Naive thymus-derived CD4-positive, alpha-beta T cell (primary cell): ENCODE data around the gene SCN2B. TPM values are rescaled to one million over a fixed set of nuclear protein-coding genes. Genes with fewer than 3 reads are reported as not detected.
"Not testable (repeated sequence)": the region's sequence is repeated elsewhere in the genome, so short reads cannot be mapped to it uniquely, and the experiment has no call there.

Source experiments
- ATAC-seq: fragments of 150-1000 bp; cut with Tn5 transposase; 2 replicates; pipeline ENCODE4 v1.10.0; 2021; ENCODE audit warnings: mild to moderate bottlenecking, moderate library complexity
- CTCF ChIA-PET: fragments of 350-600 bp; sonication (Branson Sonifier 250); formaldehyde crosslinking; loops from one replicate; lab custom pipeline; 2021; ENCODE audit warnings: antibody characterized with exemption; lab: Charles Lee
- POLR2A ChIA-PET: fragments of 350-600 bp; sonication (Branson Sonifier 250); formaldehyde crosslinking; loops from one replicate; lab custom pipeline; 2021; ENCODE audit warnings: antibody characterized with exemption, inconsistent platforms; lab: Charles Lee
- DNase-seq, 9 donors: peaks; one replicate each; pipeline versions ENCODE4 v3.0.0 to v3.0.0-alpha.2; 2020 to 2022; ENCODE audit warnings: mixed read lengths in 1 of 9
- H3K27ac ChIP-seq: one replicate; pipeline ENCODE4 v1.7.0; 2013; ENCODE audit warnings: mild to moderate bottlenecking, low read depth, low read length, moderate library complexity
- H3K27me3 ChIP-seq, 2 donors: one replicate each; pipeline ENCODE4 v1.7.0; 2013; ENCODE audit warnings: low read length in 2 of 2, mild to moderate bottlenecking in 2 of 2, moderate library complexity in 2 of 2; ENCODE audit not compliant: control insufficient read depth in 2 of 2, insufficient read depth in 2 of 2
- H3K36me3 ChIP-seq, 3 experiments: 1 replicate in 2 of 3; 2 replicates in 1 of 3; pipeline ENCODE4 v1.7.0; 2013; ENCODE audit warnings: low read length in 3 of 3, mild to moderate bottlenecking in 3 of 3, moderate library complexity in 1 of 3; ENCODE audit not compliant: insufficient read depth in 3 of 3, control insufficient read depth in 2 of 3
- H3K4me1 ChIP-seq, 2 donors: one replicate each; pipeline ENCODE4 v1.7.0; 2013; ENCODE audit warnings: low read length in 2 of 2, mild to moderate bottlenecking in 2 of 2, moderate library complexity in 1 of 2; ENCODE audit not compliant: control insufficient read depth in 2 of 2, insufficient read depth in 2 of 2
- H3K4me3 ChIP-seq: 2 replicates; pipeline ENCODE4 v1.7.0; 2013; ENCODE audit warnings: mild to moderate bottlenecking, low read length
- H3K9me3 ChIP-seq, 3 experiments: 1 replicate in 2 of 3; 2 replicates in 1 of 3; pipeline ENCODE4 v1.7.0; 2013; ENCODE audit warnings: low read length in 3 of 3; ENCODE audit not compliant: control insufficient read depth in 2 of 3
- H3K27ac Mint-ChIP-seq, 9 donors: one replicate each; pipeline ENCODE4 v1.8.0; 2020 to 2022; ENCODE audit warnings: mixed read lengths in 9 of 9, mild to moderate bottlenecking in 8 of 9, moderate library complexity in 5 of 9, inconsistent platforms in 2 of 9
- H3K27me3 Mint-ChIP-seq, 5 donors: one replicate each; pipeline ENCODE4 v1.8.0; 2021 to 2022; ENCODE audit warnings: mixed read lengths in 5 of 5, mild to moderate bottlenecking in 1 of 5
- H3K36me3 Mint-ChIP-seq, 5 donors: one replicate each; pipeline ENCODE4 v1.8.0; 2020 to 2022; ENCODE audit warnings: mixed read lengths in 5 of 5, mild to moderate bottlenecking in 3 of 5, inconsistent platforms in 1 of 5
- H3K4me1 Mint-ChIP-seq, 7 donors: one replicate each; pipeline ENCODE4 v1.8.0; 2020 to 2022; ENCODE audit warnings: mixed read lengths in 7 of 7, mild to moderate bottlenecking in 3 of 7, inconsistent platforms in 1 of 7
- H3K4me3 Mint-ChIP-seq, 10 donors: one replicate each; pipeline ENCODE4 v1.8.0; 2020 to 2022; ENCODE audit warnings: mild to moderate bottlenecking in 10 of 10, mixed read lengths in 10 of 10, moderate library complexity in 6 of 10, inconsistent platforms in 2 of 10
- H3K9me3 Mint-ChIP-seq, 11 donors: one replicate each; pipeline ENCODE4 v1.8.0; 2020 to 2022; ENCODE audit warnings: mixed read lengths in 11 of 11, mild to moderate bottlenecking in 4 of 11, inconsistent platforms in 1 of 11, moderate library complexity in 1 of 11
- intact Hi-C, 2 donors: fragments of 100-400 bp; cut with micrococcal nuclease; formaldehyde crosslinking; loops; one replicate each; pipeline ENCODE4 v1.15.1; 2023
- polyA plus RNA-seq, 2 donors: library from polyadenylated mRNA; unstranded; fragments of 300-500 nt; fragmentation: Illumina TruSeq; gene quantifications; one replicate each; pipeline ENCODE4 v1.2.3, GENCODE V29; 2021
- total RNA-seq, 6 experiments: library from RNA in 5 of 6; stranded (reverse) in 5 of 6; gene quantifications; 1 replicate in 5 of 6; 2 replicates in 1 of 6; pipeline ENCODE4 v1.2.3 and lab custom pipeline; 2021 to 2026

Gene SCN2B
- total and polyA plus RNA-seq, 7 experiments from 2014 or later: not detected

DNA sequence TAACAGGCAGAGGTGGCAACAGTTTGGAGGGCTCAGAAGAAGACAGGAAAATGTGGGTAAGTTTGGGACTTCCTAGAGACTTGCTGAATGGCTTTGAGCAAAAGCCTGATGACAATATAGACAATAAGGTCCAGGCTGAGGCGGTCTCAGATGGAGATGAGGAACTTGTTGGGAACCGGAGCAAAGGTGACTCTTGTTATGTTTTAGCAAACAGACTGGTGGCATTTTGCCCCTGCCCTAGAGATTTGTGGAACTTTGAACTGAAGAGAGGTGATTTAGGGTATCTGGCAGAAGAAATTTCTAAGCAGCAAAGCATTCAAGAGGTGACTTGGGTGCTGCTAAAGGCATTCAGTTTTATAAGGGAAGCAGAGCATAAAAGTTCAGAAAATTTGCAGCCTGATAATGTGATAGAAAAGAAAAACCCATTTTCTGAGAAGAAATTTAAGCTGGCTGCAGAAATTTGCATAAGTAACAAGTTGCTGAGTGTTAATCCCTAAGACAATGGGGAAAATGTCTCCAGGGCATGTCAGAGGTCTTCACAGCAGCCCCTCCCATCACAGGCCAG, 14.6 kb upstream of the SCN2B start:
- ATAC-seq, H3K4me3 Mint-ChIP-seq, H3K4me3 ChIP-seq, H3K27ac Mint-ChIP-seq, DNase-seq, H3K9me3 ChIP-seq, H3K4me1 ChIP-seq, H3K27ac ChIP-seq, intact Hi-C loops, H3K4me1 Mint-ChIP-seq, H3K27me3 ChIP-seq, POLR2A ChIA-PET, CTCF ChIA-PET: not testable (repeated sequence)
- H3K9me3 Mint-ChIP-seq: peaks cover 0 to 21% (median 6%) of the 10 kb centered on the region in 11 donors
- H3K36me3 ChIP-seq: peaks cover 0 to 28% (median 0%) of the 10 kb centered on the region in 3 experiments
- H3K27me3 Mint-ChIP-seq: peaks cover 0 to 35% (median 17%) of the 10 kb centered on the region in 5 donors
- H3K36me3 Mint-ChIP-seq: peaks cover 10 to 42% (median 33%) of the 10 kb centered on the region in 5 donors

DNA sequence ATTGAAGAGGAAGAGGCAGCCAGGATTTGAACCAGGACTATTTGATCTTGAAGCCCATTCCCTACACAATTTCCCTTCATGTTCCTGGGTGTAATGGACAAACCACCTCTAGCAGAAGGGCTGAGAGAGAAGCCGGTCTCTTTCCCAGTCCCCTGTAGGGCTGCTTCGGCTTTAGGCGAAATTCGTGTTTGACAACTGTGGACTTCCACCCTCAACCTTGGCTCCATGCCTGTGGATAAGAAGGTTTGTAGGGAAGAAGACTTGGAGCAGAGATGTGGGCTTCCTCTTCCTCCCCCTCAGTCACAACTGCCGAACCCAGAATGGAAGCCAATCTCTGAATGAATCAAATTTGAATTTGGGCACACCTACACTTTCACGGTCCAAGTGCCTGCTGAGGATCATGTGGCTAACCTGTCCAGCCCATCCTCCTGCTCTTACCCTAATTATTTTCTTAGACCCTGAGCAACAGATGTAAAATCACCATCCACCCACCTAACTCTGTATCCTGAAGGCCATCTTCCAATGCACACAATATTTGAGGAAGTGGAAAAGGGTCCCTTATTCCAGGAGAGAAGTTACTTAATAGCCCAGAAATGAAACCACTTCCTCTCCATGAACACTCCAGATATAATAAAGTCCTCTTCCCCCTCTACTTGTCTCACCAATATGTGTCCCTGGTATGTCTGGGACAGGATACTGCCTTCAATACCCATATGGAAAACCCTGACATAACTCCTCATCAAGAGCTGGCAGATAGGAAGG, 10.1 kb upstream of the SCN2B start:
- Histone ChIP-seq H3K9me3 (no peaks in the 10 kb centered on the region), H3K4me1 (no peaks in the 10 kb centered on the region), H3K4me3 (no peak overlapping the region), H3K36me3 (no peaks in the 10 kb centered on the region), H3K27ac (no peak overlapping the region), H3K27me3 (peaks cover 0 to 3% of the 10 kb centered on the region in 2 donors)
- no peak overlapping the region for H3K4me3 Mint-ChIP-seq
- no peak overlapping the region for H3K27ac Mint-ChIP-seq
- H3K9me3 Mint-ChIP-seq: peaks cover 0 to 17% (median 6%) of the 10 kb centered on the region in 11 donors
- H3K36me3 Mint-ChIP-seq: peaks cover 0 to 8% (median 7%) of the 10 kb centered on the region in 5 donors
- H3K27me3 Mint-ChIP-seq: peaks cover 12 to 43% (median 24%) of the 10 kb centered on the region in 5 donors
- intact Hi-C loops: no loop called here
- ChIA-PET CTCF (no interaction called here), POLR2A (interaction anchor here (0.9 kb wide), 1 partner anchor 18 kb away, joined by 3 read pairs; no protein-coding TSS in a partner anchor)
- ATAC-seq (no peak), DNase-seq (no peak)
- peaks cover 0 to 8% (median 0%) of the 10 kb centered on the region in 7 donors for H3K4me1 Mint-ChIP-seq

DNA sequence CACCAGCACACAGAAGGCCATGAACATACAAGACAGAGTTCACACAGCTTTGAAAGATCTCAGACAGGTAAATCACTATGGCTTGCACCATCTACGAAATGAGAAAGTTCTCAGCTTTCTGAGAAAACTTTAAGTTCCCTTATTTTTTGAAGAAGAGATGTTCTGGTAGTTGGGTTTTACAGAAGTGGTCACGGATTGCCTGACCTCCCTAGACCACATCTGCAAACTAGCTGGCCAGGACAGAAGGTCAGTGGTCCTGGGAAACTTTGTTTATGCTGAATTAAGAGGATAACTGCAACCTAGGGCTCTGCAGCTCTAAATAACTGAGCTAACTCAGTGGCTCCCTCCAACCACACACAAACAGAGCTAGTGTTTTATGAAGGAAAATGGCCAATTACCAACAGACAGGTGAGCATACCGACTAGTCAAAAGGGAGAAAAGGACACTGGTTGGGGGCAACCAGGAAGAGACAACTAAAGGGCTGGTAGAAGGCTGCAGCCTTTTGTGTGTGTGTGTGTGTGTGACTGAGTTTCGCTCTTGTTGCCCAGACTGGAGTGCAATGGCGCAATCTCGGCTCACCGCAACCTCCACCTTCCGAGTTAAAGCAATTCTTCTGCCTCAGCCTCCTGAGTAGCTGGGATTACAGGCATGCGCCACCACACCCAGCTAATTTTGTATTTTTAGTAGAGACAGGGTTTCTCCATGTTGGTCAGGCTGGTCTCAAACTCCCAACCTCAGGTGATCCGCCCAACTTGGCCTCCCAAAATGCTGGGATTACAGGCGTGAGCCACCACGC, 8.5 kb upstream of the SCN2B start:
- H3K4me1 ChIP-seq: no peaks in the 10 kb centered on the region
- Mint-ChIP-seq H3K4me1 (peaks cover 0 to 9% (median 0%) of the 10 kb centered on the region in 7 donors), H3K4me3 (no peak overlapping the region), H3K9me3 (peaks cover 0 to 8% (median 0%) of the 10 kb centered on the region in 11 donors), H3K27me3 (peaks cover 12 to 40% (median 24%) of the 10 kb centered on the region in 5 donors), H3K36me3 (no peaks in the 10 kb centered on the region), H3K27ac (no peak overlapping the region)
- H3K9me3 ChIP-seq: no peaks in the 10 kb centered on the region
- H3K27ac ChIP-seq: no peak overlapping the region
- no peaks in the 10 kb centered on the region for H3K36me3 ChIP-seq
- no peak overlapping the region for H3K4me3 ChIP-seq
- intact Hi-C loops: no loop called here
- CTCF ChIA-PET: interaction anchor here (0.5 to 1.4 kb wide), 3 partner anchors 14 to 772 kb away, joined by 3 to 7 read pairs (median 3); no protein-coding TSS in a partner anchor
- ATAC-seq (peak; percentile 64), DNase-seq (no peak)
- POLR2A ChIA-PET: interaction anchor here (0.9 kb wide), 1 partner anchor 20 kb away, joined by 3 read pairs; no protein-coding TSS in a partner anchor
- H3K27me3 ChIP-seq: peaks cover 0 to 3% of the 10 kb centered on the region in 2 donors

- H3K4me3 Mint-ChIP-seq, intact Hi-C loops, H3K27ac Mint-ChIP-seq, H3K4me3 ChIP-seq, DNase-seq, H3K27ac ChIP-seq, H3K9me3 ChIP-seq, POLR2A ChIA-PET, H3K36me3 ChIP-seq, H3K36me3 Mint-ChIP-seq, CTCF ChIA-PET, H3K4me1 ChIP-seq, H3K9me3 Mint-ChIP-seq, H3K27me3 ChIP-seq: not testable (repeated sequence)
- Mint-ChIP-seq H3K4me1 (peaks cover 0 to 11% (median 0%) of the 10 kb centered on the region in 7 donors), H3K27me3 (peaks cover 17 to 34% (median 25%) of the 10 kb centered on the region in 5 donors)
- peak; percentile 20 for ATAC-seq
These were observed 7.3 kb upstream of the SCN2B start for GRCh38 chr11:118183691-118184090.

DNA sequence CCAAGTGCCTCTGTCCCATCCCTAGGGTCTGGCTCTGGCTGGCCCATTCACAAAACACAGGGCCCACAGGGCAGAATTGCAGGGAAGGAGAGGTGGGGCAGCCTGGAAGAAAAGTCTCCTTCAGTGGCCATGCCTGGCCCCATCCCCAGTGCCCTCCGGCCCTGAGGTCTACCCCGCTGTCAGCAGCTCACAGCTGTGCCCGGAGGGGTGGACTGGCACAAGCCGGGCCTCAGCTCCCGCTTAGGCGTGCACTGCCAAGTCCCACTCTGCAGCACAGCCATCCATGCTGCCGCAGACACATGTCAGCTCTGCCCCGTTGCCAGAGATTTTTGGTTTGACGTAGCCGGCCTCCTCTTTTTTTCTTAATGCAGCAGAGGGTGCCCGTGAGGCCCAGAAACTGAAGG, 3.9 kb upstream of the SCN2B start:
- no peak overlapping the region for H3K27ac ChIP-seq
- ChIA-PET POLR2A (no interaction called here), CTCF (no interaction called here)
- peaks cover 14 to 30% (median 16%) of the 10 kb centered on the region in 5 donors for H3K27me3 Mint-ChIP-seq
- no peaks in the 10 kb centered on the region for H3K9me3 ChIP-seq
- H3K27me3 ChIP-seq: no peaks in the 10 kb centered on the region
- no peaks in the 10 kb centered on the region for H3K4me1 ChIP-seq
- no peak overlapping the region for H3K27ac Mint-ChIP-seq
- H3K36me3 ChIP-seq: no peaks in the 10 kb centered on the region
- H3K36me3 Mint-ChIP-seq: peaks cover 0 to 3% (median 0%) of the 10 kb centered on the region in 5 donors
- H3K9me3 Mint-ChIP-seq: no peaks in the 10 kb centered on the region
- no peak overlapping the region for H3K4me3 Mint-ChIP-seq
- no peak overlapping the region for H3K4me3 ChIP-seq
- peak in 1 of 9 donors; percentile 15 for DNase-seq
- peaks cover 0 to 7% (median 0%) of the 10 kb centered on the region in 7 donors for H3K4me1 Mint-ChIP-seq
- no peak for ATAC-seq
- intact Hi-C loops: no loop called here

DNA sequence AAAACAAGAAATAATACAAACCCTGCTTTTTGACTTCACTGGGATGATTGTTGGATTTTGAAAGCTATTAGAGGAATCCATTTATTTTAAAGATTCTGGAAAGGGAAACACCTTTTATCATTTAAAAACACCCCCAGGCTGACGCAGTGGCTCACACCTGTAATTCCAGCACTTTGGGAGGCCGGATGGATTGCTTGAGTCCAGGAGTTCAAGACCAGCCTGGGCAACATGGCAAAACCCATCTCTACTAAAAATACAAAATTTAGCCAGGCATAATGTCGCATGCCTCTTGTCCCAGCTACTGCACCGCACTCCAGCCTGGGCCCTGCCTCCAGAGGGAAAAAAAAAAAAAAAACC, 317 bp upstream of the SCN2B start:
- intact Hi-C loops: no loop called here
- no peaks in the 10 kb centered on the region for H3K4me1 ChIP-seq
- no peaks in the 10 kb centered on the region for H3K27me3 ChIP-seq
- no peaks in the 10 kb centered on the region for H3K36me3 ChIP-seq
- Mint-ChIP-seq H3K27ac (no peak overlapping the region), H3K4me1 (peaks cover 0 to 5% (median 3%) of the 10 kb centered on the region in 7 donors), H3K4me3 (no peak overlapping the region), H3K27me3 (peaks cover 4 to 32% (median 6%) of the 10 kb centered on the region in 5 donors), H3K9me3 (no peaks in the 10 kb centered on the region), H3K36me3 (peaks cover 0 to 3% (median 0%) of the 10 kb centered on the region in 5 donors)
- no peaks in the 10 kb centered on the region for H3K9me3 ChIP-seq
- H3K27ac ChIP-seq: no peak overlapping the region
- CTCF ChIA-PET: no interaction called here
- POLR2A ChIA-PET: no interaction called here
- DNase-seq: no peak
- H3K4me3 ChIP-seq: no peak overlapping the region
- no peak for ATAC-seq
